UCSD-AML1 (cell line): Measurements from ENCODE around the gene TMEM135.
"Not testable (repeated sequence)": the region's sequence is repeated elsewhere in the genome, so short reads cannot be mapped to it uniquely, and the experiment has no call there.

Experiments used
- DNase-seq: peaks from one replicate; lab custom pipeline; 2025; ENCODE audit not compliant: unreplicated experiment; lab: John Stamatoyannopoulos, UW

Gene TMEM135

GRCh38 chr11:87037450-87038234 is at the start of gene TMEM135:
TMEM135 (plus strand) TSS chr11:87037934; CDS start chr11:87038046, 112 bp downstream.
- DNase-seq: peak; percentile 96

GRCh38 chr11:86988351-86988881 is 49.3 kb upstream of the TMEM135 start:
- no peak for DNase-seq

GRCh38 chr11:86990031-86990430 is 47.7 kb upstream of the TMEM135 start:
- no peak for DNase-seq

GRCh38 chr11:86990515-86990914 is 47.2 kb upstream of the TMEM135 start:
- DNase-seq: no peak

GRCh38 chr11:86991341-86991740 is 46.4 kb upstream of the TMEM135 start:
- DNase-seq: no peak

- DNase-seq: not testable (repeated sequence)
Measured at GRCh38 chr11:86992340-86992739, 45.4 kb upstream of the TMEM135 start.

GRCh38 chr11:86993031-86993430 is 44.7 kb upstream of the TMEM135 start:
- DNase-seq: no peak

GRCh38 chr11:86996953-86997570 is 40.7 kb upstream of the TMEM135 start:
- no peak for DNase-seq

- no peak for DNase-seq
Measured at GRCh38 chr11:86999388-86999787, 38.3 kb upstream of the TMEM135 start.

- no peak for DNase-seq
Measured at GRCh38 chr11:86999859-87000753, 37.6 kb upstream of the TMEM135 start.

GRCh38 chr11:87002918-87003317 is 34.8 kb upstream of the TMEM135 start:
- DNase-seq: no peak

GRCh38 chr11:87004281-87004680 is 33.5 kb upstream of the TMEM135 start:
- not testable (repeated sequence) for DNase-seq

- DNase-seq: no peak
Measured at GRCh38 chr11:87005569-87005921, 32.2 kb upstream of the TMEM135 start.

- DNase-seq: no peak
Measured at GRCh38 chr11:87006035-87006434, 31.7 kb upstream of the TMEM135 start.

- DNase-seq: no peak
Measured at GRCh38 chr11:87007963-87008362, 29.8 kb upstream of the TMEM135 start.

GRCh38 chr11:87012089-87012488 is 25.6 kb upstream of the TMEM135 start:
- no peak for DNase-seq

GRCh38 chr11:87012673-87013072 is 25.1 kb upstream of the TMEM135 start:
- DNase-seq: no peak

- DNase-seq: no peak
Measured at GRCh38 chr11:87013912-87014825, 23.6 kb upstream of the TMEM135 start.

GRCh38 chr11:87015645-87016044 is 22.1 kb upstream of the TMEM135 start:
- no peak for DNase-seq

- no peak for DNase-seq
Measured at GRCh38 chr11:87019613-87020271, 18.0 kb upstream of the TMEM135 start.
